ENCODE measurements around the gene POLE.

DNA sequence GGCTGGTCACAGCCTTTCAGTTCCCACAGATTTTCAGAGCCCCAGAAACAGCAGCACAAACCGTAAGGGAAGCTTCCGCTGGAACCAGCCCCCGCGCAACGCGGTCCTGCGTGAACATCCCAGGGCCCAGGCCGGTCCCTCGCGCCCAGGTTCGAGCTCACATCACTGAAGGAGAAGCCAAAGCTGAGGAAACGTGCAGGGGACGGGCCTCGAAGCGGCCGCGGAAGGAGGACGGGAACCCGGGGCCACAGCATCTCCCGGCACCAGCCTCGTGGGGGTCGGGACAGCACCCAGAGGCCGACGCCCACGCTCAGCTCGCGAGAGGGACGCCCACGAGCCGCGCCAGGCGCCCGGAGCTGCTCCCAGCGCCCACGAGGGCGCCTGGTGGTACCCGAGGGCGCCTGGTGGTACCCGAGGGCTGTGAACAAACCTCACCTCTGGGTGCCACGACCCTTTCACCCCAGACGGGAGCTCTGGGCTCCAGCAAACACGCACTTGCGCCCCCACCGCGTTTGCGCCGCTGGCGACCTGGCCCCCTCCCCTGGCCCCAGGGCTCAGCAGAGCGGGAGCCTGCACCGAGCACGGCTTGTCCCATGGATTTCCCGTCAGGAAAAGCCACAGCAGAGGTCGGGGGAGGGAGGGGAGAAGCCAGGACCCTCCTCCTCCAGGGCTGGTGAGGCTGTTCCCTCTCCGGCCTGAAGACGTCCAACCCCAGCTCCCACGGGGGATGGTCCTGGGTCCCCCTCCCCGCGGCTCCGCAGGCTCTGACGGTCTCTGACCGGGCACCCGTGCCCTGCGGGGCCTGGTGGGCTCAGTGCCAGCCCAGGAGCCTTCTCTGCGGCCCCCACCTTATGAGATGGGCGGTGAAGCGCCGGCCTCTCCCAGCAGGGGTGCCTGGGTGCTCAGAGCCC is 83.6 kb downstream of the POLE start:
- TF ChIP-seq TAF1 (IDR thresholded peaks at IDR 0.05; ENCODE audit: borderline replicate concordance, low read depth, low read length) (no peak), POLR2AphosphoS5 (IDR thresholded peaks at IDR 0.05; ENCODE audit: low read depth, low read length) (no peak)
